Activated CD4-positive, alpha-beta memory T cell treated with anti-CD3 and anti-CD28 coated beads for 36 hours (primary cell): Measurements from ENCODE around the gene ACSF3. TPM values are rescaled to one million over a fixed set of nuclear protein-coding genes. Genes with fewer than 3 reads are reported as not detected.

Experiments
- CTCF ChIA-PET: fragments of 350-600 bp; sonication (Branson Sonifier 250); formaldehyde crosslinking; loops from one replicate; lab custom pipeline; 2021; ENCODE audit warnings: antibody characterized with exemption, inconsistent platforms; lab: Charles Lee
- POLR2A ChIA-PET: fragments of 350-600 bp; sonication (Branson Sonifier 250); formaldehyde crosslinking; loops from one replicate; lab custom pipeline; 2021; ENCODE audit warnings: antibody characterized with exemption; lab: Charles Lee
- DNase-seq: peaks from one replicate; pipeline ENCODE4 v3.0.0-alpha.2; 2020
- H3K27ac Mint-ChIP-seq: one replicate; pipeline ENCODE4 v1.8.0; 2021; ENCODE audit warnings: mixed read lengths
- H3K27me3 Mint-ChIP-seq: one replicate; pipeline ENCODE4 v1.8.0; 2021; ENCODE audit warnings: mixed read lengths
- H3K36me3 Mint-ChIP-seq: one replicate; pipeline ENCODE4 v1.8.0; 2021; ENCODE audit warnings: mixed read lengths
- H3K4me1 Mint-ChIP-seq: one replicate; pipeline ENCODE4 v1.8.0; 2021; ENCODE audit warnings: low read depth, mixed read lengths
- H3K4me3 Mint-ChIP-seq: one replicate; pipeline ENCODE4 v1.8.0; 2021; ENCODE audit warnings: mild to moderate bottlenecking, mixed read lengths
- H3K9me3 Mint-ChIP-seq: one replicate; pipeline ENCODE4 v1.8.0; 2021; ENCODE audit warnings: mixed read lengths
- intact Hi-C: fragments of 100-400 bp; cut with micrococcal nuclease; formaldehyde crosslinking; loops from one replicate; pipeline ENCODE4 v1.15.1; 2023
- total RNA-seq, 2 experiments: library from RNA; stranded (reverse); gene quantifications; one replicate each; pipeline ENCODE4 v1.2.3, GENCODE V29; 2021

ACSF3 gene
- total RNA-seq, 2 experiments from 2014 or later: 36.1 to 37.3 TPM

GRCh38 chr16:89101303-89102040 is 7.8 kb downstream of the ACSF3 start:
- peaks cover 26% of the 10 kb centered on the region for H3K36me3 Mint-ChIP-seq
- POLR2A ChIA-PET: no interaction called here

GRCh38 chr16:89102041-89102471 is 8.4 kb downstream of the ACSF3 start:
- Mint-ChIP-seq H3K27me3 (no peaks in the 10 kb centered on the region), H3K9me3 (no peaks in the 10 kb centered on the region), H3K36me3 (peaks cover 26% of the 10 kb centered on the region), H3K4me1 (peaks cover 44% of the 10 kb centered on the region), H3K4me3 (no peak overlapping the region), H3K27ac (no peak overlapping the region)
- CTCF ChIA-PET: no interaction called here
- POLR2A ChIA-PET: no interaction called here
- DNase-seq: no peak
- intact Hi-C loops: no loop called here

More at GRCh38 chr16:89101303-89102040, 7.8 kb downstream of the ACSF3 start:
- intact Hi-C loops: no loop called here
- Mint-ChIP-seq H3K4me1 (peaks cover 50% of the 10 kb centered on the region), H3K27me3 (no peaks in the 10 kb centered on the region), H3K27ac (peak overlapping the region; percentile 13), H3K4me3 (no peak overlapping the region), H3K9me3 (no peaks in the 10 kb centered on the region)
- no peak for DNase-seq
- CTCF ChIA-PET: no interaction called here

GRCh38 chr16:89102481-89103073 is 8.9 kb downstream of the ACSF3 start:
- POLR2A ChIA-PET: interaction anchor here (0.9 kb wide), 1 partner anchor 9 kb away, joined by 5 read pairs; the partner anchor contains the start of gene ACSF3
- Mint-ChIP-seq H3K4me3 (no peak overlapping the region), H3K9me3 (no peaks in the 10 kb centered on the region), H3K27ac (no peak overlapping the region), H3K4me1 (peaks cover 39% of the 10 kb centered on the region), H3K27me3 (no peaks in the 10 kb centered on the region), H3K36me3 (peaks cover 30% of the 10 kb centered on the region)
- DNase-seq: no peak
- CTCF ChIA-PET: no interaction called here
- intact Hi-C loops: no loop called here

DNA sequence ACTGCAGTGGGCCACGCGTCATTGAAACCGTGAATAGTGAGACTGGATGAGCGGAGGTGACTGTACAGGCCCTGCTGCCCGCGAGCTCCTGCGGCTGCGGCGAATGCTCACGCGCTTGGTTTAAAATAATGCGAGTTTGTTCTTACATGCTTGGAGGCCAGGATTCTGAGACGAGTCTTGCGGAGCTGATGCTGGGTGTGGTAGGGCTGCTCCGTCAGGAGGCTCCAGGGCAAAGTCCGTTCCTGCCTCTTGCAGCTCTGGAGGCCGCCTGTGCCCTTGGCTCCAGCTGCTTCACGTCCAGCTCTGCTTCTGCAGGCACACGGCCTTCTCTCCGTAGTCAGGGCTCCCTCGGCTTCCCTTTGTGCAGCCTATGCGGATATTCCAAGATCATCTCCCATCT is 9.5 kb downstream of the ACSF3 start:
- peaks cover 32% of the 10 kb centered on the region for H3K36me3 Mint-ChIP-seq
- ChIA-PET POLR2A (interaction anchor here (0.9 to 1.1 kb wide), 2 partner anchors 10 to 11 kb away, joined by 3 to 5 read pairs; partner anchors contain the start of gene ACSF3), CTCF (no interaction called here)
- peaks cover 33% of the 10 kb centered on the region for H3K4me1 Mint-ChIP-seq
- H3K27me3 Mint-ChIP-seq: no peaks in the 10 kb centered on the region
- DNase-seq: no peak
- no peaks in the 10 kb centered on the region for H3K9me3 Mint-ChIP-seq
- no peak overlapping the region for H3K27ac Mint-ChIP-seq
- no peak overlapping the region for H3K4me3 Mint-ChIP-seq
- intact Hi-C loops: no loop called here

GRCh38 chr16:89103781-89104180 is 10.1 kb downstream of the ACSF3 start:
- ChIA-PET POLR2A (interaction anchor here (1.1 kb wide), 1 partner anchor 11 kb away, joined by 3 read pairs; no protein-coding TSS in a partner anchor), CTCF (no interaction called here)
- Mint-ChIP-seq H3K9me3 (no peaks in the 10 kb centered on the region), H3K27ac (no peak overlapping the region), H3K4me3 (no peak overlapping the region), H3K4me1 (peaks cover 27% of the 10 kb centered on the region), H3K36me3 (peaks cover 31% of the 10 kb centered on the region), H3K27me3 (no peaks in the 10 kb centered on the region)
- intact Hi-C loops: no loop called here
- no peak for DNase-seq

GRCh38 chr16:89104303-89104702 is 10.7 kb downstream of the ACSF3 start:
- POLR2A ChIA-PET: interaction anchor here (1.1 kb wide), 1 partner anchor 10 kb away, joined by 3 read pairs; no protein-coding TSS in a partner anchor
- CTCF ChIA-PET: no interaction called here
- no peak for DNase-seq
- Mint-ChIP-seq H3K36me3 (peaks cover 31% of the 10 kb centered on the region), H3K27me3 (no peaks in the 10 kb centered on the region), H3K27ac (no peak overlapping the region), H3K4me3 (no peak overlapping the region), H3K4me1 (peaks cover 23% of the 10 kb centered on the region), H3K9me3 (no peaks in the 10 kb centered on the region)
- intact Hi-C loops: no loop called here

GRCh38 chr16:89104930-89105571 is 11.4 kb downstream of the ACSF3 start:
- intact Hi-C loops: no loop called here
- DNase-seq: no peak
- Mint-ChIP-seq H3K4me1 (peaks cover 17% of the 10 kb centered on the region), H3K27me3 (no peaks in the 10 kb centered on the region), H3K4me3 (no peak overlapping the region), H3K36me3 (peaks cover 31% of the 10 kb centered on the region), H3K27ac (no peak overlapping the region), H3K9me3 (no peaks in the 10 kb centered on the region)
- ChIA-PET CTCF (interaction anchor here (0.7 kb wide), 1 partner anchor 9 kb away, joined by 3 read pairs; no protein-coding TSS in a partner anchor), POLR2A (no interaction called here)

DNA sequence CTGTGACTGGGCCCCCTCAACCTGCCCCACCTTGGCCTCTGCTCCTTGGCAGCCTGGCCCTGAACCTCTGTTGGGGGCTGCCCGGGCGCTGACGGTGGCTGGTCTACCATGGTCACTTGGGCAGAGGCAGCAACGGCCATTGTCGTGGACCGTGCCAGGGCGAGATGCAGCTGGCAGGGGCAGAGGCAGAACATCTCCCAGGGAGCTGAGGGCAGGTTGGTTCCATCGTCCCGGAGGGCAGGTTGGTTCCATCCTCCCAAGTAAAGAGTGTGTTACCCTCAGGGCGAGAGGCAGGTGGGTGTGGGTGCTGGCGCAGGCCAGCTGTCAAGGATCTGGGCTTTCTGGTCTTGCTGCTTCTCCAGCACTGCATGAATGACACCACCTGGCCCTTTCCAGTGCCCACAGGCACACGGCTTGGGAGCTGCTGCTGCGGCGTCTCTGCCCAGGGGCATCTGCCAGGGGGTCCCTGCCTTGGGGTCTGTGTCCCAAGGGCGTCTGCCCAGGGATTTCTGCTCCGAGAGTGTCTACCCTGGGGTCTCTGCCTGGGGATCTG is 12.0 kb downstream of the ACSF3 start:
- Mint-ChIP-seq H3K27ac (no peak overlapping the region), H3K36me3 (peaks cover 31% of the 10 kb centered on the region), H3K9me3 (no peaks in the 10 kb centered on the region), H3K27me3 (no peaks in the 10 kb centered on the region), H3K4me3 (no peak overlapping the region), H3K4me1 (peaks cover 15% of the 10 kb centered on the region)
- ChIA-PET POLR2A (no interaction called here), CTCF (interaction anchor here (0.7 kb wide), 1 partner anchor 10 kb away, joined by 3 read pairs; no protein-coding TSS in a partner anchor)
- no peak for DNase-seq
- intact Hi-C loops: no loop called here

GRCh38 chr16:89106533-89107202 is 13.0 kb downstream of the ACSF3 start:
- intact Hi-C loops: no loop called here
- H3K27me3 Mint-ChIP-seq: no peaks in the 10 kb centered on the region
- no peak overlapping the region for H3K4me3 Mint-ChIP-seq
- H3K27ac Mint-ChIP-seq: no peak overlapping the region
- ChIA-PET POLR2A (interaction anchor here (0.7 kb wide), 1 partner anchor 197 kb away, joined by 4 read pairs; no protein-coding TSS in a partner anchor), CTCF (no interaction called here)
- H3K36me3 Mint-ChIP-seq: peaks cover 26% of the 10 kb centered on the region
- DNase-seq: no peak
- H3K9me3 Mint-ChIP-seq: no peaks in the 10 kb centered on the region
- peaks cover 7% of the 10 kb centered on the region for H3K4me1 Mint-ChIP-seq

GRCh38 chr16:89107203-89107582 is 13.5 kb downstream of the ACSF3 start:
- Mint-ChIP-seq H3K4me1 (peaks cover 6% of the 10 kb centered on the region), H3K27me3 (no peaks in the 10 kb centered on the region), H3K9me3 (no peaks in the 10 kb centered on the region), H3K27ac (no peak overlapping the region), H3K36me3 (peaks cover 26% of the 10 kb centered on the region), H3K4me3 (no peak overlapping the region)
- no peak for DNase-seq
- CTCF ChIA-PET: no interaction called here
- intact Hi-C loops: no loop called here
- POLR2A ChIA-PET: no interaction called here

DNA sequence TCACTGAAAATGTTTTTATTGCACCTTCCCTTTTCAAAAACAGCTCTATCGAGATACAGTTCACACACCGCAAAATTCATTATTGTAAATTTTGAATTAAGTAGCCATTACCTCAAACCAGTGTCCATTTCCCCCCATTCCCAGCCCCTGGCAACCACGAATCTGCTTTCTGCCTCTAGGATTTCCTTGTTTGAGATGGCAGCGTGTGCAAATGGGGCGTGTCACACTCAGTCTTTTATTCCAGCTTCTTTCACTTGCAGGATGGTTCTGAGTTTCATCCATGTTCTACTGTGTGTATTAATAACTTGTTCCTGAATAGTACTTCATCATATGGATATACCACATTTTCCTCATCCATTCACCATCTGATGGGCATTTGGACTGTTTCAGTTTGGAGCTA is 14.8 kb downstream of the ACSF3 start:
- Mint-ChIP-seq H3K4me3 (no peak overlapping the region), H3K9me3 (no peaks in the 10 kb centered on the region), H3K27me3 (no peaks in the 10 kb centered on the region), H3K4me1 (peaks cover 2% of the 10 kb centered on the region), H3K27ac (no peak overlapping the region), H3K36me3 (peaks cover 17% of the 10 kb centered on the region)
- POLR2A ChIA-PET: no interaction called here
- CTCF ChIA-PET: no interaction called here
- DNase-seq: no peak
- intact Hi-C loops: no loop called here
